Endothelial cell of umbilical vein (primary cell): ENCODE data around the gene SLC35F3. TPM values are rescaled to one million over a fixed set of nuclear protein-coding genes. Genes with fewer than 3 reads are reported as not detected.

Source experiments
- BruUV-seq: library from RNA; stranded (reverse); fragments of 400-500 nt; replicated peaks from 2 replicates; lab custom pipeline; 2021; lab: Mats Ljungman, UMichigan
- CTCF ChIA-PET: fragments of 300-600, 350-600 bp; sonication (Branson Sonifier 250); formaldehyde crosslinking; loops from one replicate; lab custom pipeline; 2021; ENCODE audit warnings: antibody characterized with exemption, inconsistent platforms; lab: Charles Lee
- POLR2A ChIA-PET: fragments of 300-600, 350-600 bp; sonication (Branson Sonifier 250); formaldehyde crosslinking; loops from one replicate; lab custom pipeline; 2021; ENCODE audit warnings: antibody characterized with exemption, inconsistent platforms; lab: Charles Lee
- DNase-seq: peaks from one replicate; pipeline ENCODE4 v3.0.0-alpha.2; 2011; ENCODE audit warnings: low read depth, low spot score
- FAIRE-seq: peaks from 2 replicates; lab custom pipeline; 2011; peaks lifted over from hg19 to GRCh38; lab: Jason Lieb, UNC
- H2AFZ ChIP-seq: 2 replicates; pipeline ENCODE4 v1.6.0; 2012; ENCODE audit warnings: low read depth, low read length, control low read depth, inconsistent platforms
- H3K27ac ChIP-seq: 2 replicates; pipeline ENCODE4 v1.5.1; 2011; ENCODE audit warnings: low read depth, mild to moderate bottlenecking, control low read depth, low read length, moderate library complexity; ENCODE audit not compliant: insufficient read depth
- H3K27me3 ChIP-seq, 2 experiments: 2 replicates each; pipeline versions ENCODE4 v1.6.0 to v1.6.1; 2011; ENCODE audit warnings: low read length in 2 of 2, mixed read lengths in 1 of 2; ENCODE audit not compliant: control insufficient read depth in 2 of 2, insufficient read depth in 2 of 2
- H3K36me3 ChIP-seq, 2 experiments: 2 replicates in 1 of 2; 3 replicates in 1 of 2; pipeline ENCODE4 v1.5.1; 2011; ENCODE audit warnings: low read length in 2 of 2, mild to moderate bottlenecking in 1 of 2, moderate library complexity in 1 of 2; ENCODE audit not compliant: control insufficient read depth in 2 of 2, insufficient read depth in 2 of 2; ENCODE audit errors: extremely low read depth in 1 of 2
- H3K4me1 ChIP-seq: 3 replicates; pipeline ENCODE4 v1.5.1; 2011; ENCODE audit warnings: mild to moderate bottlenecking, low read length; ENCODE audit not compliant: control insufficient read depth, insufficient read depth; ENCODE audit errors: extremely low read depth
- H3K4me2 ChIP-seq: 2 replicates; pipeline ENCODE4 v1.6.1; 2011; ENCODE audit warnings: low read length, control low read depth, mixed read lengths; ENCODE audit not compliant: insufficient read depth
- H3K4me3 ChIP-seq, 3 experiments: fragments of 200-600 bp in 1 of 3; sonication (generic), shearing (Covaris generic) in 1 of 3; replicated peaks in 1 of 3; 2 replicates each; pipeline ENCODE4 v1.5.1; 2011 to 2016; ENCODE audit warnings: control low read depth in 3 of 3, low read length in 3 of 3, mild to moderate bottlenecking in 2 of 3, inconsistent platforms in 1 of 3, low read depth in 1 of 3, moderate library complexity in 1 of 3; ENCODE audit not compliant: insufficient read depth in 1 of 3
- H3K79me2 ChIP-seq: 2 replicates; pipeline ENCODE4 v1.6.0; 2012; ENCODE audit warnings: low read length, inconsistent platforms; ENCODE audit not compliant: control insufficient read depth, insufficient read depth
- H3K9ac ChIP-seq: replicated peaks from 2 replicates; pipeline ENCODE3; 2011; ENCODE audit warnings: low read length, control low read depth; ENCODE audit not compliant: insufficient read depth; ENCODE audit errors: extremely low read depth
- H3K9me1 ChIP-seq: replicated peaks from 3 replicates; pipeline ENCODE4 v1.6.0; 2011; ENCODE audit warnings: mild to moderate bottlenecking, low read length; ENCODE audit not compliant: control insufficient read depth, insufficient read depth; ENCODE audit errors: extremely low read depth
- H3K9me3 ChIP-seq: replicated peaks from 2 replicates; pipeline ENCODE4 v1.5.1; 2012; ENCODE audit warnings: low read length, inconsistent platforms; ENCODE audit not compliant: control insufficient read depth, insufficient read depth
- H4K20me1 ChIP-seq: replicated peaks from 2 replicates; pipeline ENCODE3; 2011; ENCODE audit warnings: mild to moderate bottlenecking, low read length; ENCODE audit not compliant: control insufficient read depth, insufficient read depth; ENCODE audit errors: extremely low read depth
- EZH2 ChIP-seq: IDR thresholded peaks from 2 replicates; pipeline ENCODE4 v1.6.1; 2012; ENCODE audit warnings: borderline replicate concordance, low read depth, mild to moderate bottlenecking, moderate library complexity, low read length, inconsistent platforms; ENCODE audit not compliant: severe bottlenecking
- GATA2 ChIP-seq: IDR thresholded peaks from 2 replicates; pipeline ENCODE4 v1.7.0; 2011; ENCODE audit warnings: low read depth, mild to moderate bottlenecking, moderate library complexity, mixed read lengths, low read length; ENCODE audit not compliant: insufficient read length, insufficient read depth
- MAX ChIP-seq: IDR thresholded peaks from 2 replicates; pipeline ENCODE4 v1.6.1; 2011; ENCODE audit not compliant: insufficient read depth, insufficient read length
- POLR2AphosphoS5 ChIP-seq: IDR thresholded peaks from 2 replicates; pipeline ENCODE4 v1.6.1; 2012; ENCODE audit warnings: low read depth, mild to moderate bottlenecking, control low read depth, low read length, moderate library complexity; ENCODE audit not compliant: insufficient read depth
- dilution Hi-C: fragments of 300-500 bp; cut with MboI; formaldehyde crosslinking; loops from one replicate; pipeline ENCODE4 v1.15.0; 2019; ENCODE audit warnings: low sequenced_read_pairs; ENCODE audit not compliant: extremely low pct_ligation_motif_present
- intact Hi-C: fragments of 100-400 bp; cut with micrococcal nuclease; formaldehyde crosslinking; loops from one replicate; pipeline ENCODE4 v1.10.0; 2022
- polyA plus RNA-seq, 4 experiments: library from polyadenylated mRNA; depleted of rRNA in 3 of 4; stranded (reverse) in 3 of 4; unstranded in 1 of 4; fragments of >200 nt; gene quantifications; 2 replicates each; pipeline versions ENCODE4 v1.2.1 to v1.2.3, GENCODE V29; 2011 to 2012; ENCODE audit warnings: missing spikeins in 1 of 4
- total RNA-seq: library from RNA; stranded (reverse); gene quantifications from 2 replicates; pipeline ENCODE4 v1.2.3, GENCODE V29; 2021
- TF ChIP-seq, protein P1 (sequence below), 2 donors: IDR thresholded peaks; 1 replicate in 1 of 2; 2 replicates in 1 of 2; pipeline ENCODE4 v1.5.1; 2011; ENCODE audit warnings: low read length in 2 of 2, mild to moderate bottlenecking in 2 of 2, moderate library complexity in 2 of 2, control low read depth in 1 of 2, inconsistent platforms in 1 of 2, low read depth in 1 of 2; ENCODE audit not compliant: insufficient read depth in 1 of 2; ENCODE audit errors: extremely low read depth in 1 of 2

The SLC35F3 gene
- total and polyA plus RNA-seq, 2 donors (not counting 3 experiments of a cell fraction or from before 2014, with no cell fraction given), result not detected

DNA sequence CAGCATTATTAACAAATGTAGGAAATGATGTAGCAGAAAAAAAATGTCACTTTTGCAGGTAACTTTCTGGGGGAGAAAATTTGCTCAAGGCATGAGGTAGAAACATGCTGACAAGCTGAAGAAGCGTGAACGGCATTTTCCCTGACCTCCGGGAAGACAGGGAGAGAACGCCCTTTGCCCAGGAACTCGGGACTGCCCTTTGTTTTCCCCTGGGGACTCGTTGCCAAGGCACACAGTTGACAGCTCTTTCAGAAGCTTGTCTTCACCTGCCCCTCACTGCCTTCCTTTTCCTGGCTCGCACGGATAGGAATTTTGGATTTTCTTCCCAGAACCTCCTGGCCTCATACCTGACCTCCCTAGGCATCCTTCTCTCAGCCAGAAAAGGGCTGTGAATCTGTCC lies 416.1 kb downstream of the SLC35F3 start:
- CTCF ChIA-PET, result no interaction called here
- DNase-seq, result no peak
- dilution Hi-C loops, result no loop called here

More for the DNA sequence above, 416.1 kb downstream of the SLC35F3 start:
- H3K9me3 ChIP-seq, result no peaks in the 10 kb centered on the region
- POLR2A ChIA-PET, result no interaction called here
- BruUV-seq, result no TSS peak
- no peaks in the 10 kb centered on the region for H3K9me1 ChIP-seq
- no peaks in the 10 kb centered on the region for H3K36me3 ChIP-seq
- no peaks in the 10 kb centered on the region for H4K20me1 ChIP-seq
- peaks cover 3% of the 10 kb centered on the region for H3K4me1 ChIP-seq
- TF ChIP-seq, protein P1, sequence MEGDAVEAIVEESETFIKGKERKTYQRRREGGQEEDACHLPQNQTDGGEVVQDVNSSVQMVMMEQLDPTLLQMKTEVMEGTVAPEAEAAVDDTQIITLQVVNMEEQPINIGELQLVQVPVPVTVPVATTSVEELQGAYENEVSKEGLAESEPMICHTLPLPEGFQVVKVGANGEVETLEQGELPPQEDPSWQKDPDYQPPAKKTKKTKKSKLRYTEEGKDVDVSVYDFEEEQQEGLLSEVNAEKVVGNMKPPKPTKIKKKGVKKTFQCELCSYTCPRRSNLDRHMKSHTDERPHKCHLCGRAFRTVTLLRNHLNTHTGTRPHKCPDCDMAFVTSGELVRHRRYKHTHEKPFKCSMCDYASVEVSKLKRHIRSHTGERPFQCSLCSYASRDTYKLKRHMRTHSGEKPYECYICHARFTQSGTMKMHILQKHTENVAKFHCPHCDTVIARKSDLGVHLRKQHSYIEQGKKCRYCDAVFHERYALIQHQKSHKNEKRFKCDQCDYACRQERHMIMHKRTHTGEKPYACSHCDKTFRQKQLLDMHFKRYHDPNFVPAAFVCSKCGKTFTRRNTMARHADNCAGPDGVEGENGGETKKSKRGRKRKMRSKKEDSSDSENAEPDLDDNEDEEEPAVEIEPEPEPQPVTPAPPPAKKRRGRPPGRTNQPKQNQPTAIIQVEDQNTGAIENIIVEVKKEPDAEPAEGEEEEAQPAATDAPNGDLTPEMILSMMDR (IDR thresholded peaks at IDR 0.05; ENCODE audit: extremely low read depth in 1 of 2, insufficient read depth in 1 of 2, low read depth in 1 of 2, low read length in 2 of 2), result no peak
- TF ChIP-seq POLR2AphosphoS5, result no peak
- TF ChIP-seq GATA2, result no peak
- TF ChIP-seq EZH2, result no peak
- TF ChIP-seq MAX, result no peak
- no peak overlapping the region for H3K9ac ChIP-seq
- H3K79me2 ChIP-seq, result no peaks in the 10 kb centered on the region
- no peak overlapping the region for H3K4me2 ChIP-seq
- H3K4me3 ChIP-seq, result no peak overlapping the region
- peaks cover 4 to 12% of the 10 kb centered on the region in 2 experiments for H3K27me3 ChIP-seq
- intact Hi-C loops, result loop anchor here (5.0 kb wide), 1 partner anchor 762 kb away; no protein-coding TSS in a partner anchor
- H2AFZ ChIP-seq, result no peak overlapping the region
- FAIRE-seq, result no peak
- no peak overlapping the region for H3K27ac ChIP-seq
